T-helper 2 cell treated with Interferon-gamma antibody and Interleukin-4, amounts not matched to agents 100 ng/mL and 5 ng/mL, for 36 hours (primary cell): ENCODE measurements around the gene TEAD1. TPM values are rescaled to one million over a fixed set of nuclear protein-coding genes. Genes with fewer than 3 reads are reported as not detected.

ENCODE experiments used
- intact Hi-C: fragments of 100-400 bp; cut with micrococcal nuclease; formaldehyde crosslinking; loops from one replicate; pipeline ENCODE4 v1.15.1; 2023
- total RNA-seq: library from RNA; stranded (reverse); gene quantifications from 2 replicates; pipeline ENCODE4 v1.2.3, GENCODE V29; 2022

The TEAD1 gene
- total RNA-seq, 1 donor from 2014 or later = 0.18 TPM

DNA sequence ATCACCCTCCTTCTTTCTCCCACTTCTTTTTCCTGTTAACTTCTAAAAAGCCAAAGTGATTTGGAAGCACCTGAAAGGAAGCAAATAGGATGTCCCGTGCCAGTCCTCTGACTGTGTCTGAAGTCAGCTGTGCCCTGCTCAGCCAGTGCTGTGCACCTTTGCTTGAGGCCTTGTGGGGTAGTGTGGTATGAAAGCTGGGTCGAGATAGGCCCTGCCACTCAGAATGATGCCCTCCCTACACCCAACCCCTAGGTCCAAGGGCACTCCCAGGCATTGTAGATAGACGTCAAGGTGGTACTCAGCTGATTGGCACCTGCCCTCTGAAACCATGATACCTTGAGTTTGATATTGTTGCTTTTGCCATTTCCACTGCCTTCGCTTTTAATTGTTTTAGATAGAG is 251.3 kb downstream of the TEAD1 start:
- intact Hi-C loops = no loop called here

DNA sequence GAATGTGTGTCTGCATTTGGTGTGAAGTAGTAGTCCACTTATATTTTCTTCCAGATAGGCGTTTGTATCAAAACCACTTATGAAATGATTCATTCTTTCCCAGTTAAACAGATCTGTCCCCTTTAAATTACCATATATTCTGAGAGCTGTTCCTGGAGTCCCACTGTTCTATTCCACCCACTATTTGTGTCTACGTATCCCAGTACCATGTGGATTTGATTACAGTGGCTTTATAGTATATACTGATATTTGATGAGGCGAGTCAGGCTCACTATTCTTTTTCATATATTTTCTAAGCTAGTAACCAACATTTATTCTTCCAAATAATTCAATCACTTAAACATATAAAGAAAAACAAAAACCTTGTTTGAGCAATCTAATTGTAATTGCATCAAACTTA is 253.0 kb downstream of the TEAD1 start:
- intact Hi-C loops = no loop called here

DNA sequence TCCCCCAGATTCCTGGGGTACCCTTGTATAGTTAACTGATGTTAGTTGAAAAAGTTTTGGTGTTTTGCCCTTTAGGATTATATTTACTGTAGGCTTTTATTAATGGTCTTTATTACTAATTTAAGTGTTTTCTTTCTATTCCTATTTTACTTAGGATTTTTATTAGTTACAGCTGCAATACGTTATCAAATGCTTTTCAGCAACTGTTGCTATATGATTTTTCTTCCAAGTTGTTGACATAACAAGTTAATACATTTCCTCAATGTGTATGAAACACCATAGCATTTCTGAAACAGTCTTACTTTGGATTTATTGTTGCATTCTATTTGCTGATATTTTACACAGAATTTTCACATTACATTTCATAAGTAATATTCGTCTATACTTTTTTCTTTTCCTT is 253.7 kb downstream of the TEAD1 start:
- intact Hi-C loops = no loop called here

DNA sequence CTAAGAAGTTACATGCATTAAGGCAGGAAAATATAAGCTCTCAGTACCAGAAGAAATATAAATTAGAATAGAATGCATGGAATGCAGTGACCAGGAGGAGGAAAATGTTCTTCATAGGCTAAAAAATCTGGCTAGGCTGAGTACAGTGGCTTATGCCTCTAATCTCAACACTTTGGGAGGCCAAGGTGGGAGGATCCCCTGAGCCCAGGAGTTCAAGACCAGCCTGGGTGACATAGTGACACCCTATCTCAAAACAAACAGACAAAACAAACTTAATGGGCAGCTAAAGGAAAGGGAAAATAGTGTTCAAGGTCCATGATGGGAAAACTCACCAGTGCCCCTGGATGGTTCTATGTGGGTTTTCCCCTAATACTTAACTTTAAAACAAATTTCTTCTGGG is 256.6 kb downstream of the TEAD1 start:
- intact Hi-C loops = no loop called here

DNA sequence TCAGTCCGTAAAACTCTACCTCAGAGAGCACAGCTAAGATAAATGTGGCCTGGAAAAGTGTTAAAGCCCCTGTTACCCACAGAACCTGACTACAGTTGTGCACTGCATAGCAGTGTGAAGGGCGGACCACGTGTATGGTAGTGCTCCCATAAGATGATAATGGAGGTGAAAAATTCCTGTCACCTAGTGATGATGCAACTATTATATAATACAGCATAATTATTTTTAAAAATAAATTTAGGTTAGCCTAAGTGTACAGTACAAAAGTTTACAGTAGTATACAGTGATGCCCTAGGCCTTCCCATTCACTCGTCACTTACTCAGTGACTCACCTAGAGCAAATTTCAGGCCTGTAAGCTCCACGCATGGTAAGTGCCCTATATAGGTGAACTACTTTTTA is 258.3 kb downstream of the TEAD1 start:
- intact Hi-C loops = no loop called here

DNA sequence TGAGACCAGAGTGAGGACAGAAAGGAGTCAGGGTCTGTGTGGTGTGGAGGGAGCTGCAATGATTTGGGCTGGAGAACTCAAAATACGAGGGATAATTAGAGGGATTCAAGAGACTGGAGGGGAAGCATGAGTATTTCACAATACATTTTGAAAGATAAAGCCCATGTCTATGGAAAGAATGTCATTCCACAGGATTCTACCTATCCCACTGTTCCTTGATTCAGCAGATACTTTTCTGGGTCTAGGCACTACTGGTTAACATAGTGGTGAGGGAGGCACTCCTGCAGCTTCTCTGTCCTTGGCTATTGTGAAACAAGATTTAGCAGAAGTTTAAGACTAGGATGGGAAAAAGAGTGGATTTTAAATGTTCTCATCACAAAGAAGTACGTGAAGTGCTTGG is 262.0 kb downstream of the TEAD1 start:
- intact Hi-C loops = no loop called here

DNA sequence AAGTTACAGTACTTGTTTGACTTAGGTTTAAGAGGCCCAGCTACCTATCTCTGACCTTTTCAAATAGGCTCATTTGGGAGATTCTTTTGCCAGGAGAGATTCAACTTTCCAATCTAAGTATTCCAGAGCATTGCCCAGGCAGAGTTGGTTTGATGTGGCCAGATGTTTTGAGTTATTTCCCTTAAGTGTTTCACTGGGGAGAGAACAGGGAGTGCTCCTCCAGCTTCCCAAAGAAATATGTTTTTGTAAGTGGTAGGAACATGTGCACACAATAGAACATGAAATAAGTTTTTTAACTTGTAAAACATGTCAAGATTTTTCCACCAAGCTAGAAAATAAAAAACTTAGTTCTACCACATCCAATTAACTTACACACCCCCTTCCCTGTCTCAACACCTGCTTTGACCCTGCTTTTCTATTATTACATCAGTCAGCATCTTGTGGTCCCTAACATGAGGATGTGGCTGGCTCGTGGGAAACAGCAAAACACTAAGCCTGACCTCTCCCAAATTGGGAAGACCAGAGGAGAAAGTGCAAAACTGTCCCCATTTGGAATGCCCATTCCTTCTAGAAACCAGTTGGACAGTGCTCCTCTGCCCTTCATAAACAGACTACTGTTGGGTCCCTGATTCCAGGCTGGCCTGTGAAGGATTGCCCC is 264.5 kb downstream of the TEAD1 start:
- intact Hi-C loops = no loop called here

DNA sequence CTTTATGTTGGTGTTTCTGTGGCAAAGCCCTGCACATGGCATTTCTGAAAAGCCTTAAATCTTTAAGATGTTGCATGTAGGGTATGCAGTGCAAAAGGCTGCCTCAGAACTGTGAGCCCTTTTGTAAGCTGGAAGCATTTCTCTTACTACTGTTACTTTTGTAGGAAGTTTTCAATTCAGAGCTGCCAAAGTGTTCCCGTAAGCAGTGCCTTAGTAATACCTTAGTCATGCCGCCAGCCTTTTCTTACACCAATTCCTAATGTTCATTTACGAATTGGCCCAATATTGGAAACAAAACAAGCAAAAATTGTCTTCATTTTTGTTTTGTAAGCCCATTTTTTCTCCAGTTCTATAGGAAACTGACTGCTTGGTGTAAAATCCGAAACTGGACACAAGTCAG is 267.4 kb downstream of the TEAD1 start:
- intact Hi-C loops = no loop called here

DNA sequence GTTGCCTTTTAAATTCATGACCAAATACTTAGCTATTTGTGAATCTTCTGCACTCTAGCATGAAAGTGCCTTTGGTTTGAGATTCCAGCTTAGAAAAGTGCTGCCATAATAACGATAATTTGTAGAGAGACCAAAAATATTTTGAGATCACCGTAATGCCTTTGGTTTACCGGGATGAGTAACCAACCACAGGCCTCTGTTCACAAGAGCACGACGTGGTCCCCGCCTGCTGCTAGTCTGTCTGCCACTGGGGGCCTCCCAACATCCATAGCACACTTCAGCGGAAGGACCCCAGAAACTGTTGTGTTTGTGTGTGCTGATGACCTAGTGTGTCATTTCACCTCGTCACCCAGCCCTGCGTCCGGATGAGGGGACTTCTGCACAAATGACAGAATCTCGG is 267.9 kb downstream of the TEAD1 start:
- intact Hi-C loops = no loop called here

DNA sequence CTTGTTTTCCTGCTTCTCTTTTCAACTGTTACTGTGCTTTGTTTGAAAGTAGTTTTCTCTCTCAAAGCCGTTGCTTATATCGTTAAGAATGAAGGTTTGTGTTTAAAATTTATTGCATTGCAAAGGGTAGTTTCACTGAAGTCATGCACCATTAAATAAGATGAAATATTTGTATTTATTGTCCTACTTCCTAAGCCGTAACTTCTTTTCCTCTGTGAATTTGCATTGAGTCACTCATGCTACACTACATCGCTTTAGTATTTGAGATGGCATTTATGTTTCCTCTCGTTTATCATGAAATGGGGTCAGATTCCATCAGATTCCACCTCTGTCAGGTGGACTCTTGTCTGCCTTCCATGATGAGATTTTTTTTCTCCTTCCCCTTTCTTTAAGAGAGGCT is 269.1 kb downstream of the TEAD1 start:
- intact Hi-C loops = no loop called here

DNA sequence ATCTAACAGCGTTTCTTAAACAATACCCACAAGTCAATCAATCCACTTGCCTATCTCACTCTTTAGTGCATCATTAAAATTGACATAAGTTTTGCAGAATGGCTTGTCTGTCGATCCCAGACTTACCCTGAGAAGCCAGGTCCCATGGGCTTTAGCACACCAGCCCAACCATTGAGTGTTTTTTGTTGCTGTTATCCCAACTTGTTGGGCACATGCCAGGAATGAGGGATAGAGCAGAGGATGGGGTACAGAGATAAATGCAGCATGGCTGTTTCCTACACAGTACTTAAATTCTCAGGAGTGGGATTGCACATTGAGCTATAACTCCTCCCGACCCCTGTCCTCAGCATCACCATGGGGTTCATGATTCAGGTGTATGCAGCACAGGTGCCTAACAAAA is 270.7 kb downstream of the TEAD1 start:
- intact Hi-C loops = no loop called here

DNA sequence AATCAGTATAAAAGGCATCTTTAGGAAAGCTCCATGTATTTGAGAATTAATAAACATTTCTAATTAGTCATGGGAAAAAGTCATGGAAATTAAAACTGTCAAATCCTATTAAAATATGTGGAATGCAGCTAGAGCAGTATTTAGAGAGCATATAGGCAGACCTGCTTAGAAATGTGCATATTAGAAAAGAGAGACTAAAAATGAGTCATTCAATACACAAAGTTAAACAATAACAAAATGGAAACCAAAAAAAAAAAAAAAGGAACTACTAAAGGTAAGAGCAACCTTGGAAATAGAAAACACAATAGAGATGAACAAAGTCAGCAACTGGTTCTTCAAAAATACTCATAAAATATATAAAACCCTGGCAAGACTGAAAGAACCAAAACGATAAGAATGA is 275.2 kb downstream of the TEAD1 start:
- intact Hi-C loops = no loop called here

DNA sequence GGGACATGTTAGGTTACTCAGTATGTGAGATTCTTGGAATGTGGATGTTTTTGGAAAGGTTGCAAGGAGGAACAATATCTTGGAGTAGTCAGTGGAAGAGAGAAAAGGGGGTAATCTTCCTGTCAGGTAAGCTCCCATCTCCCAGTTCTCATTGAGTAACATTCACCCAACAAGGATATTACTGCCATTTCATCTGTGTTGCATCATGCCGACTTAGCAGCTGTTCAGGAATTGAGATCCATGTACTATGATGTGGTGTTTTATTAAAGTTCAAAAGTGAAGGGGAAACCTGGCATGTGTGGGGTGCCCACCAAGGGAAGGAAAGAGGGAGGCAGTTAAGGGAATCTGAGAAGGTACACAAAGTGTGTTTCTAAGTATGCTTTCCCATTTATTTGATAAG is 276.4 kb downstream of the TEAD1 start:
- intact Hi-C loops = no loop called here

DNA sequence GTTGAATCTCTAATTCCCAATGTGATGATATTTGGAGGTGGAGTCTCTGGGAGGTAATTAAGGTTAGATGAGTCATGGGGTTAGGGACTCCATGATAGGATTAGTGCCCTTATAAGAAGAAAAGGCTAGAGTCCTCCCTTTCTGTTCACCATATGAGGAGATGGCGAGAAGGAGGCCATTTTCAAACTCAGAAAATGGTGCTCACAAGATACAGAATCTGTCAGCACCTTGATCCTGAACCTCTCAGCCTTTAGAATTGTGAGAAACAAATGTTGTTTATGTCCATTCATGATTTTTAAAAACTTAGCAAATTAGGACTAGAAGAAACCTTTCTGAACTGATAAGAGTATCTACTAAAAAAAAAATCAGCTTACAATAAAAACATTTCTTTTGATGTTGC is 277.2 kb downstream of the TEAD1 start:
- intact Hi-C loops = no loop called here

DNA sequence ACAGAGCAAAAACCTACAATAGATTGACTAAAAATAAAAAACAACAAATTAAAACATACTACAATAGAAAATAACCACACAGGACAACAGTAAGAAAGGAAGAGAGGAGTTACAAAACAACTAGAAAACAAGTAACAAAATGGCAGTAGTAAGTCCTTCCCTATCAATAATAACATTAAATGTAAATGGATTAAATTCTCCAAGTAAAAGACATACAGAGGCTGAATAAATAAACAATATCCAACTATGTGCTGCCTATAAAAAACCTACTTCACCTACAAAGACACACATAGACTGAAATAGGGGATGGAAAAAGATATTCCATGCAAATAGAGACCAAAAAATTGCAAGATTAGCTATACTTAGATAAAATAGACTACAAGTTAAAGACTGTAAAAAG is 277.9 kb downstream of the TEAD1 start:
- intact Hi-C loops = no loop called here

DNA sequence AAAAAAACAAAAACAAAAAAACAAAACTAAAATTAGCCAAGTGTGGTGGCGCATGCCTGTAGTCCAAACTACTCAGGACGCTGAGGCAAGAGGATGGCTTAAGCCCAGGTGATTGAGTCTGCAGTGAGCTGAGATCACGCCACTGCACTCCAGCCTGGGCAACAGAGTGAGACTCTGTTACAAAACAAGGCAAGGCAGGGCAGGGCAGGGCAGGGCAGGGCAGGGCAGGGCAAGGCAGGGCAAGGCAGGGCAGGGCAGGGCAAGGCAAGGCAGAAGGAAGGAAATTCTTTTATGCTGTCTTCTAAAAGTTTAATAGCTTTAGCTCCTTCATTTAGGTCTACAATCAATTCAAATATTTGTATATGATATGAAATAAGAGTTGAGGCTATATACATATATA is 284.8 kb downstream of the TEAD1 start:
- intact Hi-C loops = no loop called here

DNA sequence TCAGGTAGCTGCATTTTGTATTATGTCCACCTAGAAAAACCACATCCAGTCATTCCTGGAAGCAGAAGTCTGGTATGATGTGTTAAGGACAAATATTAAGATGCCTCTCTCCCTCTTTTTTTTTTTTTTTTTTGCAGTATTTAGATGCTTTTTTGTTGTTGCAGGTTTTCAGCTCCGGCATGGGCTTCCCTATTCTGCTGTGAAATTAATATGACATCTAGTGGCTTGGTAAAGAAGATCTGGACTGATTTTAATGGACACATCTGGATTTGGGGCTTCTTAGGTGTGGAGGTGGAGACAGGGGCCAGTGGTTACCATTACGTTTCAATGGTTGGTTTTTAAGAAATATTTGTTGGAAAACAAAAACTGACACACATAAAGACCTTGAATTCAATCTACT is 287.4 kb downstream of the TEAD1 start:
- intact Hi-C loops = loop anchor here (5.0 kb wide), 1 partner anchor 221 kb away; no protein-coding TSS in a partner anchor

DNA sequence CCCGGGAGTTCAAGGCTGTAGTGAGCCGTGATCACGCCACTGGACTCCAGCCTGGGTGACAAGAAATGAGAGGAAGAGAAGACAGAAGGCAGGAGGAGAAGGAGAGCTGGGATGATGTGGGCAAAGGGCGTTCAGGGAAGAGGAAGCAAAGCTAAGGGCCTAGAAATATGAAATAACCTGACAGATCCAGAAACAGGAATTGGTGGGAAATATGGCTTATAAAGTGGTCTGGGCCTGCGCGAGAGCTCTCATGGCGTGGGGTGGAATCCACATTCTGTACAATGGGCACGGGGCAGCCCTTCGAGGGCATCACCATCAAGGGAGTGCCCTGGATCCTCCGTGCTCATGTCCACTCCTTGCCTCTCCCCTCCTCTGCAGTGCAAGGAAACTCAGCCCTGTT is 288.1 kb downstream of the TEAD1 start:
- intact Hi-C loops = loop anchor here (5.0 kb wide), 1 partner anchor 220 kb away; no protein-coding TSS in a partner anchor

DNA sequence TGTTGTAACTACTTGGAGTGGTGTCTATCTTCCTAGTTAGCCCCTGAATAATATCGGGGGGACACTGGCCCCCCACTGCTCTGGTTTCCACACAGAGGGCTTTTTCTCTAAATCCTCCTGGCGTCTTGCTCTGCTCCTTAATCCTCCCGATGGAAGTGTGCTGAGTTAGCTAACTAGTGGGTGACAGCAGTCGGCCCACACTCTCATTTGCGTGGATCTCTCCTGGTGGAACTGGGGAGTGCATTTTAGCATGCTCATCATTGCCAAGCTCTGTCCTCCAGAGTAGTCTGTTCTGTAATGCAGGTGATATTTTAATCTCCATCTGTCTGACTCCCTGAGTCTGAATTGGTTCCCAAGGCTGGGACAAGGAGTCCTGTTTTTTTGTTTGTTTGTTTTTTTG is 288.8 kb downstream of the TEAD1 start:
- intact Hi-C loops = loop anchor here (5.0 kb wide), 1 partner anchor 219 kb away; no protein-coding TSS in a partner anchor

DNA sequence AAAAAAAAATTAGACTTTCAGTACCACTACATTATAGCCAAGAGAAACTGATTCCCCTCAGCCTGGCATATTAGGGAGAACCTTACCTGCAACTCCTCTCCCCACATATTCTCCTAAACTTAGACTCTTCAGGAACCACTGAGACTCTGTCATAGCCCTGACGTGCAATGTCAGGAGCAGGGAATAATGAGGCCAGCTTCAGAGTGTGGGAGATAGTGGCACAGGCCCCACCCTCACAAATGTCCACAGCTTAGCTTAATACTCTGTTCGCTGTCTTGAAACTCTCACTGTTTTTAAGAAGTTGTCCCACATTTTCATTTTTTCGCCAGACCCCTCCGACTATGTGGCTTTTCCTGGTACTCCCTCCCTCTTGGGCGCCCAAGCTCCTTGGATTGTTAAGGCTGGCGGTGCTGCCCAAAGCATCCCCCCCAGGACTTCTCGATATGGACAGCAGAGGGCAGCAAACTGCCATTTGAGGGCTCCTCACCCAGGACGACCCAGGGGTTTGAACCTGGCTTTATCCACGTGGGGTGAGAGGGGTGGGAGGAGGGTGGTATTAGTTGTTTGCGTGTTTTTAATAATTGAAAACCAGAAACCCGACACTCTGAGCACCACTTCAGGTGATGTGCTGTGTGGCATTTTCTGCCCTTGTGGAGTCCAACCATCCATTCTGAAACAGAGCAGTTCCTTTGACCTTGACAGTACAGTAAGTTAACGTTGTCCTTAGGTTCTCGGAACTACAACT is 289.7 kb downstream of the TEAD1 start:
- intact Hi-C loops = loop anchor here (1.0 to 5.0 kb wide), 3 partner anchors 218 to 379 kb away; no protein-coding TSS in a partner anchor

DNA sequence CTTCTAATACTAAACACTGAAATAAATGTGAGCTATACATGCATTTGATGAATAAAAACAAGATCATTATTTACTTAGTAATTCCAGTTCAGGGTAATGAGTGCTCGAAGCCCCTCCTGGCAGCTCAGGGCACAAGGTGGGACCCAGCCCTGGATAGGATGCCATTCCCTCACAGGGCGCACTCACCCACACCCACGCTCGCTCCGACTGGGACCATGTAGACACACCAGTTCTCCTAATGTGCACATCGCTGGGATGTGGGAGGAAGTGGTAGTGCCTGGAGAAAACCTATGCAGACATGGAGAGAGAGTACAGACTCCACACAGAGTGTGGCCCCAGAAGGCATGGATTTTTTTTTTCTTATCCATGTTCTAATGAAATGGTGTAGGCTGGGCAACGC is 290.4 kb downstream of the TEAD1 start:
- intact Hi-C loops = loop anchor here (1.0 to 5.0 kb wide), 3 partner anchors 218 to 378 kb away; no protein-coding TSS in a partner anchor

DNA sequence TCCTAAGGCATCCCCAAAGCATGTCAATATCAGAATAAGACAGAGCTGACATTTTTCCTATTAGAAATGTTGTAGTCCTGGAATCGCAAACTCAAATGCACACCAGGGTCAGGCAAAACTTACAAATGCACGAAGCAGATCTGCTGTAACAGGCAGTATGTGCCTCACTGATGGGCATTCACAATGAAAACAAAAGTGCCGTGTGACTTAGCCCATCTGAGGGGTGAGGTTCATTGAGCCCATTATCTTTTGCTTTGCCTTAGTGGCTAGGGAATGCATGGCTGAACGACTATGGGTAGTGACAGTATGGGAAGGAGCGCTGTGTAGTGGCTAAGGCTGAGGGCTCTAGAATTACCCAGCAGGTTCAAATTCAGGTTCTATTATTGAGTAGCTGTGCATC is 291.8 kb downstream of the TEAD1 start:
- intact Hi-C loops = no loop called here

DNA sequence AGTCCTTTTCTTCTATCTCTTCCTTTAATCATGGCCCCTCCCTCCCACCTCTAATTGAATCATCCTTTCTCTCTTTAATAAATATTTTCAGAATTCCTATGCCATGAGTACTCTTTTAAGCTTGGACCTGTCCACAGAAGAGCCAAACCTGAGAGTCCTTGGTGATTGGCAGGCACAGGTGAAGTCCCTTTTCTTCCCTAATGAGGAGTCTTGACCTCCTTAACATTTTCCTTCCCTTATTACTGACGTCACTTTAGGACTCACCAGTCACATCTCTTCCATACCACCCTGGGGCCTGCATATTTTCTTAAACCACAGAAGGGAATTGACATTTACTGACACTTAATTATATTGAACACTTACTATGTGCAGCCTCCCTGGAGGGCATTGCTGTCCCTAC is 293.9 kb downstream of the TEAD1 start:
- intact Hi-C loops = no loop called here
